ENCODE data around the gene ALK.

Gene ALK

GRCh38 chr2:29723255-29724001 lies 198.0 kb downstream of the ALK start:
- no peak for TF ChIP-seq CTCF (IDR thresholded peaks at IDR 0.05)

GRCh38 chr2:29719639-29720038 lies 201.7 kb downstream of the ALK start:
- no peak for TF ChIP-seq CTCF (IDR thresholded peaks at IDR 0.05)

GRCh38 chr2:29718076-29718686 lies 203.2 kb downstream of the ALK start:
- no peak for TF ChIP-seq CTCF (IDR thresholded peaks at IDR 0.05)

- no peak for TF ChIP-seq CTCF (IDR thresholded peaks at IDR 0.05)
Measured at GRCh38 chr2:29715655-29716054, 205.7 kb downstream of the ALK start.

- no peak for TF ChIP-seq CTCF (IDR thresholded peaks at IDR 0.05)
Measured at GRCh38 chr2:29714333-29714732, 207.1 kb downstream of the ALK start.

GRCh38 chr2:29706171-29706720 lies 215.1 kb downstream of the ALK start:
- no peak for TF ChIP-seq CTCF (IDR thresholded peaks at IDR 0.05)

GRCh38 chr2:29705616-29706015 lies 215.8 kb downstream of the ALK start:
- no peak for TF ChIP-seq CTCF (IDR thresholded peaks at IDR 0.05)

All from LNCAP (cell line).